Upper lobe of right lung (tissue), 1 donor: ENCODE measurements around the gene ASTN2. TPM values are rescaled to one million over a fixed set of nuclear protein-coding genes. Genes with fewer than 3 reads are reported as not detected.

Source experiments
- ATAC-seq: fragments of 200-7000 bp; cut with Tn5 transposase; one replicate; pipeline ENCODE4 v1.9.1; 2020; ENCODE audit warnings: mild to moderate bottlenecking, moderate library complexity
- DNase-seq: peaks from one replicate; pipeline ENCODE4 v3.0.0-alpha.2; 2020
- H3K27ac ChIP-seq: fragments of 200-600 bp; one replicate; pipeline ENCODE4 v1.8.0; 2022
- H3K27me3 ChIP-seq: fragments of 200-600 bp; one replicate; pipeline ENCODE4 v1.8.0; 2022; ENCODE audit warnings: mild to moderate bottlenecking
- H3K36me3 ChIP-seq: fragments of 200-600 bp; one replicate; pipeline ENCODE4 v1.8.0; 2022
- H3K4me1 ChIP-seq: fragments of 200-600 bp; one replicate; pipeline ENCODE4 v1.8.0; 2022
- H3K4me3 ChIP-seq: fragments of 200-600 bp; one replicate; pipeline ENCODE4 v1.8.0; 2022; ENCODE audit warnings: mild to moderate bottlenecking
- H3K9me3 ChIP-seq: fragments of 200-600 bp; one replicate; pipeline ENCODE4 v1.8.0; 2022
- CTCF ChIP-seq: fragments of 200-600 bp; IDR thresholded peaks from one replicate; pipeline ENCODE4 v1.8.0; 2022; ENCODE audit warnings: antibody characterized with exemption
- intact Hi-C: fragments of 100-400 bp; cut with DNase I; formaldehyde crosslinking; loops from one replicate; pipeline ENCODE4 v1.11.0; 2022
- total RNA-seq: library from RNA; stranded (reverse); fragmentation: NEBNext Ultra II Directional; extraction: Animal tissue kit (Norgen Biotek cat#: 25700); gene quantifications from one replicate; pipeline ENCODE4 v1.2.1, GENCODE V29; 2021
- donor health status: DM: no; HTN: yes; CAD: no; lungs with severe emphysema.

ASTN2 gene
- total RNA-seq, 1 donor from 2014 or later: 3.8 TPM

- Histone ChIP-seq H3K27ac (no peak overlapping the region), H3K27me3 (no peaks in the 10 kb centered on the region), H3K4me3 (no peak overlapping the region), H3K4me1 (no peaks in the 10 kb centered on the region), H3K9me3 (no peaks in the 10 kb centered on the region), H3K36me3 (no peaks in the 10 kb centered on the region)
- ATAC-seq: no peak
- DNase-seq: no peak
- intact Hi-C loops: no loop called here
- no peak for TF ChIP-seq CTCF
Measured at GRCh38 chr9:116604251-116604650, 810.6 kb downstream of the ASTN2 start.

DNA sequence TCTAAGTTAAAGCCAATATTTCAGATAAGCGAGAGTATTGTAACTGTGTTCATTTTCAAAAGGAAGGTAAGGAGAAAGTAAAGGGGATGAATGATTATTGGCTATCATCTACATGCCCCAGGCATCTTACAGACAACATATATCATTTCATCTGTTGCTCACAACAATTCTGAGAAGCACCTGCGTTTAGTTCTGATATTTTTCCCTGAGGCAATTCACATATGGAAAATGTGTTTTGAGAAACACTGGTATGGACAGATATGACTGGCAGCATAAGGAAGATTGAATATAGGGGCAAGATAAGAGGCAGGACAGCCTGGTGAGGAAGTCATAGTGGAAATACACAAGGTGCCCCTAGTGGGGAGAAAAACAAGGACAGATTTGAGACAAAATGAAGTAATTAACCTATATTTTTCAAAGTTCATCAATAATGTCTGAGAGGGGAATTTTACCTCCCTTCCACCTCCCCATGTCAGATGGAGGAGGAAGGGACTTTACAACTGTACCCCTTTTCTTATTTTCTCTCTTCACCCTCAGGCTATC lies 815.4 kb downstream of the ASTN2 start:
- intact Hi-C loops: no loop called here
- Histone ChIP-seq H3K27me3 (no peaks in the 10 kb centered on the region), H3K9me3 (no peaks in the 10 kb centered on the region), H3K27ac (no peak overlapping the region), H3K4me1 (no peaks in the 10 kb centered on the region), H3K4me3 (no peak overlapping the region), H3K36me3 (no peaks in the 10 kb centered on the region)
- no peak for TF ChIP-seq CTCF
- ATAC-seq (no peak), DNase-seq (no peak)

- Histone ChIP-seq H3K36me3 (no peaks in the 10 kb centered on the region), H3K4me3 (no peak overlapping the region), H3K4me1 (no peaks in the 10 kb centered on the region), H3K27me3 (no peaks in the 10 kb centered on the region), H3K27ac (no peak overlapping the region), H3K9me3 (no peaks in the 10 kb centered on the region)
- no peak for TF ChIP-seq CTCF
- intact Hi-C loops: no loop called here
- DNase-seq (no peak), ATAC-seq (no peak)
Measured at GRCh38 chr9:116596646-116597045, 818.2 kb downstream of the ASTN2 start.

GRCh38 chr9:116594547-116594946 lies 820.3 kb downstream of the ASTN2 start:
- H3K27me3 ChIP-seq: no peaks in the 10 kb centered on the region
- no peak overlapping the region for H3K4me3 ChIP-seq
- no peak for DNase-seq
- H3K36me3 ChIP-seq: no peaks in the 10 kb centered on the region
- no peak for ATAC-seq
- no peak overlapping the region for H3K27ac ChIP-seq
- no peaks in the 10 kb centered on the region for H3K4me1 ChIP-seq
- intact Hi-C loops: no loop called here
- TF ChIP-seq CTCF: no peak
- peaks cover under 1% of the 10 kb centered on the region for H3K9me3 ChIP-seq

GRCh38 chr9:116592970-116593369 lies 821.9 kb downstream of the ASTN2 start:
- Histone ChIP-seq H3K27me3 (no peaks in the 10 kb centered on the region), H3K4me1 (no peaks in the 10 kb centered on the region), H3K36me3 (no peaks in the 10 kb centered on the region), H3K4me3 (no peak overlapping the region), H3K9me3 (peaks cover 9% of the 10 kb centered on the region), H3K27ac (no peak overlapping the region)
- intact Hi-C loops: no loop called here
- DNase-seq: no peak
- no peak for ATAC-seq
- no peak for TF ChIP-seq CTCF
